Urothelium cell line (cell line): ENCODE results near the gene SULT1A1.

ENCODE experiments used
- DNase-seq: peaks from one replicate; pipeline ENCODE4 v3.0.0; 2011; ENCODE audit warnings: low spot score, mixed read lengths
- FAIRE-seq: peaks from 2 replicates; lab custom pipeline; 2011; peaks lifted over from hg19 to GRCh38; lab: Jason Lieb, UNC

Gene SULT1A1

DNA sequence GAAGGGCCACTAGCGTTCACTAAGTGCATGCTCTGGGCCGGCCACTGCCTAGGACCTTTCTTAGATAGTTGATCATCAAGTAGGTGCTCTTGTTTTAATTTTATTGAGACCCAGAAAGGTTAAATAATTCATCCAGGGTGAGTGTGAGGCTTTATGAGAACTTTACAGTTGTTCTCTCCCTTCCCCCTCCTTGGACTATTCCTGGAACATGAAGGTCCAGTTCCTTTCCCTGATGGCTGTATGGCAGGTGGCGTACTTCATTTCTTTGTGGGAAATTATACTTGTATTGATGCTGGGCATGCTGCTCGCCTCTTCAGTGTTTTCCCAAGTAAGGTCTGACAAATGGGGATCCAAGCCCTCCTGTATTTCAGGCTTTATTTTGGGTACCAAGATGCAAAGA is 47.6 kb downstream of the SULT1A1 start:
- DNase-seq = no peak
- FAIRE-seq = no peak

DNA sequence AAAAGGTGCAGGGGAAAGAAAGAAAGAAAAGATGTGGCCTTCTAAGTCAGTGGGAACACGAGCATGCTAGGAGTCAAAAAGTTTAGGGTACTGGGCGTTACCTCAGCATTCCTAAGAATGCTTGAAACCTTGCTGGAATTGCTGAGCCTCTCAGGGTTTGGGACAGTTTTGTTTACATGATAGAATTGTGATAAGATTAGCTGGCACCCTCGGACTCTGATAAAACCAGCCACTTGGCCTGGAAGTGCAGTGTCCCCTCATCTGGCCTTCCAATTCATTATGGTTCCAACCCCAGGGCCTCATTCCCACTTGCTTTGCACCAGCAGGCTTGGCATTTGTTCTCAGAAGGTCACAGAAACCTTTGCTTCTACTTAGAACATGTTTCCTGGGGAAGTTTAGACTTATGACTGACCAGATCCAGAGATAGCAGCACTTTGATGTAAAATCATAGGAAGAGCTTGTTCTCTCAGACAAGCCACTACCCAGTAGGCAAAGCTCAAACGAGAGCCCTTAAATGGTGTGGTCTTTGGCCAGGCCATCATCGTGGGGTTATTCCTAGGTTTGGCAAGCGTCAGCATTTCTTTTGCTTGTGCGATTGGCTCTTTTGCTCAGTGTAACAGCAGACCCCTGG is 48.2 kb downstream of the SULT1A1 start:
- FAIRE-seq = no peak

DNA sequence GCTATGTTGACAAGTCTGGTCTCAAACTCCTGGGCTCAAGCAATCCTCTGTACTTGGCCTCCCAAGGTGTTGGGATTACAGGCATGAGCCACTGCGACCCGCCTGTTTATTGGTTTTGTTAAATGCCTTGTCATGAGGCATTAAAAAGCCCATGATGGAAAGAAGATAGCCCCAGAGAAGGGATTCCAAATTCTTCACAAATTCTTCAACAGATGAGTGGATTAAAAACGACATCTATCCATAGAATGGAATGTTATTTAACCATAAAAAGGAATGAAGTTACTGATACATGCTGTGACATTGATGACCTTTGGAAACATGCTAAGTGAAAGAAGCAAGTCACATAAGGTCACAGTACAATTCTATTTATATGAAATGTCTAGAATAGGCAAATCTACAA is 51.4 kb downstream of the SULT1A1 start:
- FAIRE-seq (no peak), DNase-seq (no peak)

More for the DNA sequence above, 48.2 kb downstream of the SULT1A1 start:
- no peak for DNase-seq

DNA sequence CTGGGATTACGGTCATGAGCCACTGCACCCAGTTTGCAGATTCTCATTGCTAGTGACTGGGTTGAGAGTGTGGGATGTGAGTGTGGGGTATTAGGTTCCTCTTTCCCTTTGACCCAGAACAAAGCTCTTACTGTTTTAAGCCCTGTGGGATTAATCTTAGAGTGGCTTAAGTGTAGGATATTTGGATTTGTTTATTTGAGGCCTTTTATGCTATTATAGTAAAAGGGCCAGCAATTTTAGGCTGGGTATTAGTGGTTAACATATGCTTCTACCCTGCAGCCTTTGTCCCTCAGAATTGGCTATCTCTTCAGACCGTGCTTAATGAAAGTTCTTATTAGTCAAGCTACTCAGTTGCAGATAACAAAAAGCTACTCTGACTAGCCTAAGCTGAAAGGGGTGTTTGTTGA is 52.9 kb downstream of the SULT1A1 start:
- FAIRE-seq (no peak), DNase-seq (no peak)

DNA sequence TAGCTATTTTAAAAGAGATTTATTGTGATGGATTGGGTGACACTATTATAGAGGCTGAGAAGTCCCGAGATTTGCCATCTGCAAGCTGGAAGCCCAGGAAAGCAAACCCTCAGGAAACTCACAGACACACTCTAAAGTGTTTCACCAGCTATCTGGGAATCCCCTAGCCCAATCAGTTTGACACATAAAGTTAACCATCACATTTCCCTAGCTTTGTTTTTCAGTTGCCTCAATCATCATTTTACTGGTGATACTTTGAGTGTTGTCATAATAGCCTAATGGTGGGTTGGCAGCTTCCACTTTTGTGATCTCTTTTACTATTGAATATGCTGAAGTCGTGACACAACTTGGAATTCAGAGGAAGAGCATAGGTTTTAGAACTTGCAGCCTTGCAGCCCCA is 54.3 kb downstream of the SULT1A1 start:
- no peak for FAIRE-seq

More for the DNA sequence above, 54.3 kb downstream of the SULT1A1 start:
- no peak for DNase-seq
